ENCODE measurements around the gene RAD51AP2. TPM values are rescaled to one million over a fixed set of nuclear protein-coding genes. Genes with fewer than 3 reads are reported as not detected.
A peak's percentile ranks its signal among the peaks of the same experiment; 100 is the strongest.

Gene RAD51AP2
- total and polyA plus RNA-seq, 2 of the 13 experiments (the other 11 are each of a cell fraction or from before 2014, with no cell fraction given): 0.11 to 0.12 TPM

DNA sequence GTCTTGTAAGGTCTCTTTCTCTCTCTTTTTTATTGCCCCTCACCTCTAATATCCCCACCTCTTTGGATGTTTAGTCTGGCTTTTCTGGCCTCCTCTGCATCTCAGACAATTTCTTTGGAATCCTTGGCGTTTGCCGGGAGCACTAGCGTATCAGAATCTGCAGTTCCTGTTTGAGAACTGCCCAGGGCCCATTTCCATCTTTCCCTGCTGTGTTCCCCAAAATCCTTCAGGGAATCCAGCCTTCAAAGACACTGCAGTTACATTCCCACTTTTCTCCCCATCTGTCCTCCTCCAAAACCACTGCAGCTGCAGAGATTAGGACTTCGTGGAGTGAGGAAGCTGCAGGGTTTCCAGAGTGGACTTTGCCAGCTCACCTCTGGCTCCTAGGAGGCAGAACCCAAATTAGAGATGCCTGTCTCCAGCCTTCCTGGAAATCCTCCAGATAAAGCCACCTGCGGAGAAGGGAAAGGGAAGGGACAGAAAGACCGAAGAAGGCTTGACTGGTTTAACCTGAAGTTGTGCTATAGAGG lies 25.0 kb upstream of the RAD51AP2 start:
- no peaks in the 10 kb centered on the region for H4K20me1 ChIP-seq (ENCODE audit: insufficient read depth, low read length)
- in situ Hi-C loops (cut with HindIII; ENCODE audit: extremely low pct_ligation_motif_present, low pct_unique_long_range_greater_than_20kb): loop anchor here (5.0 to 10.0 kb wide), 3 partner anchors 52 to 212 kb away; partner anchors contain the start of genes GEN1 and SMC6
- ATAC-seq: no peak
- POLR2A ChIA-PET: interaction anchor here (0.9 to 2.3 kb wide), 7 partner anchors 12 to 63 kb away, joined by 3 to 15 read pairs (median 6); no protein-coding TSS in a partner anchor
- no peak for DNase-seq (ENCODE audit: low spot score)
- intact Hi-C loops (cut with micrococcal nuclease; ENCODE audit: unreplicated experiment): loop anchor here (5.0 kb wide), 1 partner anchor 209 kb away; the partner anchor contains the start of genes GEN1 and SMC6
- H3K4me1 ChIP-seq (ENCODE audit: insufficient read depth, low read length): peaks cover 55% of the 10 kb centered on the region
- 4% methylated on average over 6 of the region's 6 CpGs for WGBS (ENCODE audit: low lambda C conversion rate)
- BruUV-seq (replicated peaks): no TSS peak
- no peaks in the 10 kb centered on the region for H3K9me3 ChIP-seq (ENCODE audit: low read length)
- H3K4me2 ChIP-seq (ENCODE audit: low read depth, low read length): peak overlapping the region; percentile 97
- no peaks in the 10 kb centered on the region for H3K36me3 ChIP-seq (replicated peaks in 1 of 2; ENCODE audit: control insufficient read depth in 1 of 2, insufficient read depth in 2 of 2, low read length in 2 of 2)
- peaks cover 84% of the 10 kb centered on the region for H3K79me2 ChIP-seq (ENCODE audit: insufficient read depth, low read length)
- H2AFZ ChIP-seq (ENCODE audit: low read length): no peak overlapping the region
- CTCF ChIA-PET (ENCODE audit: low intra/inter-chr PET ratio, low total read pairs): no interaction called here
- no peak for FAIRE-seq
- peaks cover 0 to 3% of the 10 kb centered on the region in 2 experiments; a peak in 1 of 5 replicates for H3K27me3 ChIP-seq (ENCODE audit: control insufficient read depth in 1 of 2, insufficient read depth in 2 of 2, low read length in 2 of 2)
- H3K27ac ChIP-seq (ENCODE audit: extremely low read length, insufficient read depth, low read length): peak overlapping the region; percentile 94
- peak overlapping the region; percentile 77 for H3K9ac ChIP-seq (ENCODE audit: insufficient read depth, low read depth, low read length)
- H3K4me3 ChIP-seq (replicated peaks in 1 of 3; ENCODE audit: insufficient read depth in 1 of 3, low read depth in 2 of 3, low read length in 3 of 3): peak overlapping the region; percentile 78 to 97 (median 83)
- TF ChIP-seq KAT7 (CRISPR knock-in tag; IDR thresholded peaks at IDR 0.05; ENCODE audit: borderline replicate concordance) (peak; percentile 83; the same call in 1 of the 2 replicates), SALL1 (CRISPR knock-in tag; IDR thresholded peaks at IDR 0.05) (peak; percentile 45; the same call in 1 of the 2 replicates), ZNF280B (CRISPR knock-in tag; IDR thresholded peaks at IDR 0.05; ENCODE audit: borderline replicate concordance) (no peak), FOSL2 (CRISPR knock-in tag; IDR thresholded peaks at IDR 0.05) (peak; percentile 14; the same call in 1 of the 2 replicates), GATAD2A (CRISPR knock-in tag; IDR thresholded peaks at IDR 0.05) (0 out of 2 replicates have a peak, but pooled peaks have one; percentile 17), POLR2G (IDR thresholded peaks at IDR 0.05; ENCODE audit: low read depth, low read length) (0 out of 2 replicates have a peak, but pooled peaks have one; percentile 21), ZNF878 (CRISPR knock-in tag; IDR thresholded peaks at IDR 0.05) (0 out of 2 replicates have a peak, but pooled peaks have one; percentile 53), CC2D1A (CRISPR knock-in tag; IDR thresholded peaks at IDR 0.05) (no peak), TFDP1 (CRISPR knock-in tag; IDR thresholded peaks at IDR 0.05; ENCODE audit: borderline replicate concordance) (0 out of 2 replicates have a peak, but pooled peaks have one; percentile 4), ZNF574 (CRISPR knock-in tag; IDR thresholded peaks at IDR 0.05) (no peak), SIN3A (IDR thresholded peaks at IDR 0.05; ENCODE audit: borderline replicate concordance, low read depth, low read length) (0 out of 2 replicates have a peak, but pooled peaks have one; percentile 3), HNRNPL (IDR thresholded peaks at IDR 0.05; ENCODE audit: low read depth, low read length) (0 out of 2 replicates have a peak, but pooled peaks have one; percentile 5)
- TF ChIP-seq, protein P1, sequence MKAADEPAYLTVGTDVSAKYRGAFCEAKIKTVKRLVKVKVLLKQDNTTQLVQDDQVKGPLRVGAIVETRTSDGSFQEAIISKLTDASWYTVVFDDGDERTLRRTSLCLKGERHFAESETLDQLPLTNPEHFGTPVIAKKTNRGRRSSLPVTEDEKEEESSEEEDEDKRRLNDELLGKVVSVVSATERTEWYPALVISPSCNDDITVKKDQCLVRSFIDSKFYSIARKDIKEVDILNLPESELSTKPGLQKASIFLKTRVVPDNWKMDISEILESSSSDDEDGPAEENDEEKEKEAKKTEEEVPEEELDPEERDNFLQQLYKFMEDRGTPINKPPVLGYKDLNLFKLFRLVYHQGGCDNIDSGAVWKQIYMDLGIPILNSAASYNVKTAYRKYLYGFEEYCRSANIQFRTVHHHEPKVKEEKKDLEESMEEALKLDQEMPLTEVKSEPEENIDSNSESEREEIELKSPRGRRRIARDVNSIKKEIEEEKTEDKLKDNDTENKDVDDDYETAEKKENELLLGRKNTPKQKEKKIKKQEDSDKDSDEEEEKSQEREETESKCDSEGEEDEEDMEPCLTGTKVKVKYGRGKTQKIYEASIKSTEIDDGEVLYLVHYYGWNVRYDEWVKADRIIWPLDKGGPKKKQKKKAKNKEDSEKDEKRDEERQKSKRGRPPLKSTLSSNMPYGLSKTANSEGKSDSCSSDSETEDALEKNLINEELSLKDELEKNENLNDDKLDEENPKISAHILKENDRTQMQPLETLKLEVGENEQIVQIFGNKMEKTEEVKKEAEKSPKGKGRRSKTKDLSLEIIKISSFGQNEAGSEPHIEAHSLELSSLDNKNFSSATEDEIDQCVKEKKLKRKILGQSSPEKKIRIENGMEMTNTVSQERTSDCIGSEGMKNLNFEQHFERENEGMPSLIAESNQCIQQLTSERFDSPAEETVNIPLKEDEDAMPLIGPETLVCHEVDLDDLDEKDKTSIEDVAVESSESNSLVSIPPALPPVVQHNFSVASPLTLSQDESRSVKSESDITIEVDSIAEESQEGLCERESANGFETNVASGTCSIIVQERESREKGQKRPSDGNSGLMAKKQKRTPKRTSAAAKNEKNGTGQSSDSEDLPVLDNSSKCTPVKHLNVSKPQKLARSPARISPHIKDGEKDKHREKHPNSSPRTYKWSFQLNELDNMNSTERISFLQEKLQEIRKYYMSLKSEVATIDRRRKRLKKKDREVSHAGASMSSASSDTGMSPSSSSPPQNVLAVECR (CRISPR knock-in tag; IDR thresholded peaks at IDR 0.05; ENCODE audit: borderline replicate concordance): peak; percentile 47; the same call in 1 of the 2 replicates

Measured in HepG2 (cell line).